GM19455 (cell line): ENCODE data around the gene RIMOC1.
"Not testable (repeated sequence)": the region's sequence is repeated elsewhere in the genome, so short reads cannot be mapped to it uniquely, and the experiment has no call there.

Experiments used
- ATAC-seq: cut with Tn5 transposase; IDR thresholded peaks from one replicate; pipeline ENCODE4 v1.9.1; 2021; ENCODE audit not compliant: unreplicated experiment

RIMOC1 gene

DNA sequence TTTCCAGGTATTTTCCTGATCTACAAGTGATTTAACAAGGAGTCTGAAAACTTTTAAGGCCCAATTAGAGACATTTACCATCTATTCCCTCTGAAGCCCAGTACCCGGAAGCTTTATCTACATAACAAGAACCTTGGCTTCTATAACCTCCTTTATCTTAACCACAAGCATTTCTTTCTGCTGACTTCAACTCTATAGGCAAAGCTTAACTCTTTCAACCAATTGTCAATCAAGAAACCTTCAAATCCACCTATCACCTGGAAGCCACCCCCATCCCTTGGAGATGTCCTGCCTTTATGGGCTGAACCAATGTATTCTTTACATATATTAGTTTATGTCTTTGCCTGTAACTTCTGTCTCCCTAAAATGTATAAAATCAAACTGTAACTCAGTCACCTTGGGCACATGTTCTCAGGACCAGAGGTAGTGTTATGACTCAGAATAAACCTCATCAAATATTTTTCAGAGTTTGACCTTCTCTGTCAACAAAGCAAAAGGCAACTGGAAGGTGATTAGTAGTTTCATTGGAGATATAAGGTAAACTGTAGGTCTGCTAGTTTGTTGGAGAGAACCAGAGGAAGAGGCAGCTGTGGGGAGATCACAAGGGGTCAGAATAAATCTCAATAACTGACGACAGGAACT, 13.0 kb upstream of the RIMOC1 start:
- ATAC-seq: no peak

- ATAC-seq: no peak
Measured at GRCh38 chr5:41892031-41892430, 12.1 kb upstream of the RIMOC1 start.

DNA sequence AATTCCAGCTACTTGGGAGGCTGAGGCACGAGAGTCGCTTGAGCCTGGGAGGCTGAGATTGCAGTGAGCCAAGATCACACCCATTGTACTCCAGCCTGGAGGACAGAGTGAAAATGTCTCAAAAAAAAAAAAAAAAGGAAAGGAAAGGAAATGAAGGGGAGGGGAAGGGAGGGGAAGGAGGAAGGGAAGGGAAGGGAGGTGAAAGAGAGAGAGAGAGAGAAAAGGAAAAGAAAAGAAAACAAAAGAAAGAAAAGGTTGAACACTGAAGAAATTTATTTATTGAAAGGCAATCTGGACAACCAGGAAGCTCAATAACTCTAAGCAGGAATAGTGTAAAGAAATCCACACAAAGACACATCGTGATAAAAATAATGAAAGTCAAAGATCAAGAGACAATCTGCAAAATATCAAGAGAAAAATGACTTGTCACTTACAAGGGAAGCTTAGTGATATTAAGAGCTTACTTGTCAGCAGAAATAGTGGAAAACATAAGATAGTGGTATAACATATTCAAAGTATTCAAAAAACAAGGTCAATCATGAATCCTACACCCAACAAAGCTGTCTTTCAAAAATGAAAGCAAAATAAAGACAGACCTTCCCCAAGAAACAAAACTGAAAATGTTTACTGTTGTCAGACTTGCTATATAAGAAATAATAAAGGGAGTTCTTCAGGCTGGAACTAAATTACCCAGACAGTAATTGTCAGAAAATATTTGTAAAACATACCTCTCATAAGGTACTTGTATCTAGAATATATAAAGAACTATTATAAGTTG, 10.9 kb upstream of the RIMOC1 start:
- peak; percentile 84 for ATAC-seq

DNA sequence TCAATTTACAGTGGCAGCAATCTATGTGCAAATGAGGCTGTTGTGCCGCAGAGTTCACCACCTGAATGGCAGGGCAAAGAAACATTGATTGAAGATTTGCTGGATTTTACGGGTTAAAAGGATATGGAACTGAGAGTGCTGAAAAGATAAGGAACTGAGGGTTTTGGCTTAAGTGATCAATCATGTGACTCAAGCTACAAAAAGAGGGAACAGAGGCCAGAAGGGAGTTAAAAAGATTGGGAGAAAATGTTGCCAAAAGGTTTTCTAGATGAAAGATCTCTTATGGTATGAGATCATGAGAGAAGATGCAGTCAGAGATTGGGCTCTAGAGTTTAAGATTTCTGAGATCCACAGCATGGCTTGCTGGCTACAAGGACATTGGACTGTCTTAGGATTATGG, 7.9 kb upstream of the RIMOC1 start:
- no peak for ATAC-seq

GRCh38 chr5:41903382-41903891, 707 bp upstream of the RIMOC1 start:
- no peak for ATAC-seq

GRCh38 chr5:41906151-41906550, 2.0 kb downstream of the RIMOC1 start:
- no peak for ATAC-seq

DNA sequence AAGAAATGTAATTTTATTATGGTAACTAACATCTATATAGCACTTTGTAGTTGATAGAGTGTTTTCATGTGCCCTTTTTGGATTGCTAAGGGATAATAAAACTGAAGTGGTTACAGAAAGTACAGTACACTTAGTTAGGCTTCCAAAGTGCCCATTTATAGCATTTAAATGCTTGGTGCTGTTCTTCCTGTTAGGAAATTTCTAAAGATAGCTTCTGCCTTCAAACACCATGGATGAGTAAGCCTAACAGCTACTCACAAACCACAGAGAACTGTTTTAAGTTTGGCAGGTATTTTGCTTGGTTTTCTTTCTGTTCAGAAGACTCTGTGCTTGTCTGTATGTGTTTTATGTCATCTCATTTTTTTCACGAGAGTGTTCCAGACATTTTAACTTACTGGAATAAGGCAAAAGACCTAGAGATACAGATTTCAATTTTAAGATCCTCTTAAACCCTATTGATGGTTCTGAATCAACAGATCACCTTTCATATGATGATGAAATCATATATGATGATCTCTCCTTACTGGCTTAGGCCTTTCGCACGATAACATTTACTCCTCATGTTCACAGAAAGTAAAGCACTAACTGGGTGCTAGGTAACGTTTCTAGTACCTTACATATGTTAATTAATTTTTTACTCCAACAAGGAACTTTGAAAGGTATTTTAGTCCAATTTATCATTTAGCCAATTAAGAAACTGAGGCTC, 4.4 kb downstream of the RIMOC1 start:
- ATAC-seq: no peak

DNA sequence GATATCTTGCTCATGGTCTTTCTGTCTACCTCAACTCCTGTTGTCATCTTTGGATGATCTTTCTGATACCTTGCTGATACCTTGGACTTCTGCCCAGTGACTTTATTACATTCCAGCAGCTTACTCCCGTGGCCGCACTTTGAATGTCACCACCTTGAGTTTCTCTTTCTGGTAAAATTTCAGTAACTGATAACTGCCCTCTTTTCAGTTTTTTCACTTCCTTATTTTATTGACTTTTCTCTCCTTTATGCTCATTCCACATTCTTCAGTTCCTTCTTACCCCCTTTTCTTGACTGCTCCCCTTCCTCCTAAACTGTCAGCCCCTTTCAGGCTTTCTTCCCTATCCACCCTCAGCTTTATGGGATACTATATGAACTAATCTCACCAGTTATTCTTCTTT, 14.0 kb downstream of the RIMOC1 start:
- ATAC-seq: no peak

GRCh38 chr5:41921166-41921565, 17.0 kb downstream of the RIMOC1 start:
- no peak for ATAC-seq

GRCh38 chr5:41921874-41922273, 17.7 kb downstream of the RIMOC1 start:
- no peak for ATAC-seq

GRCh38 chr5:41924526-41924871, 20.4 kb downstream of the RIMOC1 start:
- no peak for ATAC-seq

GRCh38 chr5:41924872-41925554, 20.9 kb downstream of the RIMOC1 start, which contains the start of gene FBXO4:
FBXO4 (plus strand) TSS chr5:41925281; CDS start chr5:41925310, 29 bp downstream.
- peak; percentile 97 for ATAC-seq

- ATAC-seq: peak; percentile 40
Measured at GRCh38 chr5:41925555-41925951, 21.4 kb downstream of the RIMOC1 start.

- no peak for ATAC-seq
Measured at GRCh38 chr5:41927604-41928003, 23.5 kb downstream of the RIMOC1 start.

DNA sequence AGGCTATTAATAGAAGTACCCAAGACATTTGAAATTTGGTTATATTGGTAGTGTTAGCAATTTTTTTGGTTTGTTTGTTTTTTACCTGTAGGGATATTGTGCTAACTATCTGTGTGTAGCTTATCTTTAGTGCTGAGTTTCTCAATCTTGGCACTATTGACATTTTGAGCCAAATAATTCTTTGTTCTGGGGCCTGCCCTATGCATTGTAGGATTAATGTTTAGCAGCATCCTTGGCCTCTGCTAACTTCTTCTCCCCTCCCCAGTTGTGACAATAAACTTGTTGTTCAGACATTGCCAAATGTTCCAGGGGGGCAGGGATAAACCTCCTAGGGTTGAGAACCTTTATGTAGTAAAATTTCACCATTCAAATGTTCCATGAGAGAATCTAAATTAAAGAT, 24.9 kb downstream of the RIMOC1 start:
- ATAC-seq: no peak

DNA sequence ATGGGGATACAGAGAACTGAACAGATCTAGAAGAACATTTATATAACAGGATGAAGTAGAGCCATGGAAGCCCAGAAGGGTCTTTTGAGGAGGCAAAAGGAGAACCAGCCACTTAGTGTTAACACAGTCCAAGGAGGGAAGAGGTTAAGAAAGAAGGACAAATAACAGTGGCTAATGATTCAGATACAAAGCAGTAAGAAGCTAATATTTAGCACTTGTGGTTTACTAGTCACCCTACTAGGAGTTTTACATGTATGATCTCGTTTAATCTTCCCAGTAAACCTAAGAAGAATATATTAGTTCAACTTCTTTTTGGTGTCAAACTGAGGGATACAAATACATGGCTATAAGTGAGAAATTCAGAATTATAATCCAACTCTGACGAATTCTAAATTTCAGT, 28.6 kb downstream of the RIMOC1 start:
- no peak for ATAC-seq

DNA sequence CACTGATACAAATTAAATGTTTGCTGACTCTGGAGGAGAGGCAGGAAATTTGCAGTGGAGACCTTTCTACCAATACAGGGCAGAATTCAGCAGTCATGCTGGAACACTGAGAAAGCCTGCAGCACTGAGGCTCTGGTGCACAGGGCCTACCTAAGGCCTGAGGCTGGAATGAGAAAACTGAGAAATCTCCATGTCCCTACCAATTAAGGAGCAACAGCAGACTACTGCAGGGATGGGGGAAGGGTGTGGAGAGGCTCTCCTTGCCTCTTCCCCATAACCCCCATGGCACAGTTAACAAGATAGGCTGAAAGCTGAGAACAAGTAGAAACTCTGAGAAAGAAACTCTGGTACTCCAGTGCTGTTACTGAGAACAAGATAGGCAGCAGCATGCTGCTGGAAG, 31.4 kb downstream of the RIMOC1 start:
- ATAC-seq: no peak

DNA sequence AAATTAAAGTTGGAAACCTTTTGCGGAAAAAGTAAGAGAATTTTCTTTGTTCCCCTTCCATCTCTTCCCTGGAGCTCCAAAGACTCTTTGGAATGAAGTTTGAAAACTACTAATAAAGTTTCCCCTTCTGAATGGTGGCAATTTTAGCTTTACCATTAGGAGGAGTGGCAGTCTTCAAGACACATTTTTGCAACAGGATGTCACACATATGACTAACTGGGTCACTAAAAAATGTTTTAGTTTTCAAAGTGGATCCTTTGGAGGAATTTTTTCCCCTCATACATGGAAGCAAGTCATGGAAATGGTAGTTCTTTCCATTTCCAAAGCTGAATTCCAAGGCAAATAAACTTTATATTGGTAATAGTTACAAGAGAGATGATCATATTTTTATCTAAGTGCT, 36.5 kb downstream of the RIMOC1 start:
- ATAC-seq: no peak

DNA sequence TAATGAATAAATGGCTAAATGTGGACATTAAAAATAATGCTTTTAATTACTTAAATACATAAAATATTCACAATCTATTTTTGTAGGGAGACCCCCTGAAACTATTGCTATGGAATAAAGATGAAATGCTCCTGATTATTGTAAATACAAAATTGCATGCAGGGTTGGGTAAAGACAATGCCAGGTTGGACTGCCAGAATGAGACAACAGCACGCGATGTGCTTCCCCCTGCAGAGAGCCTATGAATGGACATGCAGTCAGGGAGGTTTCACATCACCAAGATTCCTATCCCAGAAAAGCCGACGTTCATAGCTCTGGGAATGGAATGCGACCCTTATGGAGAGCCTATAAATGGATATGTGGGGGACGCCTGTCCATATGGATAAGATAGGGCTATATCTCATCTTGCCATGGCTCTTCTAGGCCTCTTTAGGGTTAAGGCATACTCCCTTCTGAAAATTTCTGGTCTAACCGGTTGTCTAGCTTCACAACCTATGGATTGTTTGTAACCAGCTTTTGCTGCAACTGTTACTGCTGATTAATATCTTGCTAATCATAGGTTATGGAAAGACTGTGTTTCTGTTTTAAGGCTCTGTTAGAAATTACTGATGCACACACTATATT, 41.3 kb downstream of the RIMOC1 start:
- not testable (repeated sequence) for ATAC-seq

DNA sequence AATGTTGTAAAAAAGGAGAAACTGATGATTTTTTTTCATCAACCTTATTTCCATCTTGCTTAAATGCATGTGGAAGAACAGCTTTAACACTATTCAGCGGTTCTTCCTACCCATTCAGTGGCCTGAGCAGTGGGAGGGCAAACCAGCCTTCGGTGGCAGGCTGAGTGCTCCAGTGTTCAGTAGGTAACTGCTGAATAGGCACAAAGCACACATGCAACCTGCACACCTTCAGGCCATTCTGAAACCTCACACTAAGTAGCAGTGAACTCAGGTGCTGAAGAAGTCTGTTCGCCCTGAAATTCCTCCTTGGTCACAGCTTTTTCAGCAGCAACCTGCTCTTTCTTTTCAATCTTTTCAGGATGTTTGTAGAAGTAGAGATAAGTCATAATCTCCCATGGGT, 47.1 kb downstream of the RIMOC1 start:
- no peak for ATAC-seq
